A549 (cell line): ENCODE data around the gene FBXO41. TPM values are rescaled to one million over a fixed set of nuclear protein-coding genes. Genes with fewer than 3 reads are reported as not detected.

Experiments
- ATAC-seq, 2 experiments: fragments of 200-7000 bp in 1 of 2; fragments of >200 bp in 1 of 2; cut with Nextera tagmentation in 1 of 2; cut with Tn5 transposase in 1 of 2; 3 replicates each; pipeline versions ENCODE4 v1.8.0 to v1.9.1; 2018 to 2020; ENCODE audit warnings: mild to moderate bottlenecking in 1 of 2, moderate library complexity in 1 of 2
- CTCF ChIA-PET: fragments of 300-600 bp; sonication (Branson Sonifier 250); formaldehyde crosslinking; extraction: SDS; loops from one replicate; lab custom pipeline; 2021; ENCODE audit warnings: antibody characterized with exemption, inconsistent platforms; lab: Yijun Ruan, JAX
- POLR2A ChIA-PET: fragments of 350-600 bp; formaldehyde crosslinking; extraction: SDS; loops from one replicate; lab custom pipeline; 2021; ENCODE audit warnings: antibody characterized with exemption, inconsistent platforms; lab: Yijun Ruan, JAX
- DNase-seq, 2 experiments: peaks; one replicate each; pipeline versions ENCODE4 v3.0.0 to v3.0.0-alpha.2; 2011 to 2016; ENCODE audit warnings: low read depth in 1 of 2, low spot score in 1 of 2
- FAIRE-seq: peaks from 2 replicates; lab custom pipeline; 2011; peaks lifted over from hg19 to GRCh38; lab: Jason Lieb, UNC
- H3K27ac ChIP-seq, 2 experiments: fragments of >200 bp; sonication (Bioruptor Twin); formaldehyde crosslinking; 3 replicates each; pipeline ENCODE4 v1.5.1; 2016 to 2017
- H3K4me1 ChIP-seq: fragments of >200 bp; sonication (Bioruptor Twin); formaldehyde crosslinking; 3 replicates; pipeline ENCODE4 v1.6.1; 2016
- H3K4me2 ChIP-seq: fragments of >200 bp; sonication (Bioruptor Twin); formaldehyde crosslinking; 3 replicates; pipeline ENCODE4 v1.6.1; 2016
- H3K4me3 ChIP-seq: fragments of >200 bp; sonication (Bioruptor Twin); formaldehyde crosslinking; 3 replicates; pipeline ENCODE4 v1.5.1; 2016
- H3K9me3 ChIP-seq: fragments of >200 bp; sonication (Bioruptor Twin); formaldehyde crosslinking; 3 replicates; pipeline ENCODE4 v1.6.1; 2016
- CHD2 ChIP-seq: fragments of 150-350 bp; IDR thresholded peaks from 2 replicates; pipeline ENCODE4 v1.6.1; 2014; ENCODE audit warnings: low read length; ENCODE audit not compliant: partially characterized antibody
- EP300 ChIP-seq, 2 experiments: fragments of >200 bp; sonication (Bioruptor Twin); formaldehyde crosslinking; IDR thresholded peaks; 2 replicates in 1 of 2; 3 replicates in 1 of 2; pipeline ENCODE4 v1.6.1; 2016 to 2017
- ESRRA ChIP-seq: fragments of 150-350 bp; IDR thresholded peaks from 2 replicates; pipeline ENCODE4 v1.6.1; 2014; ENCODE audit warnings: mild to moderate bottlenecking, low read length, borderline replicate concordance
- FOSL2 ChIP-seq, 2 experiments: fragments of 450-650 bp in 1 of 2; fragments of >200 bp in 1 of 2; sonication (Bioruptor Twin) in 1 of 2; formaldehyde crosslinking; IDR thresholded peaks; 2 replicates each; pipeline versions ENCODE4 v1.5.0 to v1.6.1; 2016 to 2020; ENCODE audit warnings: mild to moderate bottlenecking in 1 of 2, moderate library complexity in 1 of 2
- GATA3 ChIP-seq: IDR thresholded peaks from 2 replicates; pipeline ENCODE4 v1.6.1; 2012; ENCODE audit warnings: borderline replicate concordance
- HOXB5 ChIP-seq: fragments of 250-450 bp; sonication (Bioruptor Pico); IDR thresholded peaks from 2 replicates; pipeline ENCODE4 v1.5.0; 2020; ENCODE audit warnings: mild to moderate bottlenecking, moderate library complexity
- JUNB ChIP-seq: fragments of >200 bp; sonication (Bioruptor Twin); formaldehyde crosslinking; IDR thresholded peaks from 2 replicates; pipeline ENCODE4 v1.6.1; 2016
- KDM5A ChIP-seq: fragments of 200-600 bp; sonication (generic); IDR thresholded peaks from 2 replicates; pipeline ENCODE4 v1.6.1; 2016; ENCODE audit warnings: antibody characterized with exemption, mild to moderate bottlenecking
- NR3C1 ChIP-seq: fragments of >200 bp; sonication (Bioruptor Twin); formaldehyde crosslinking; IDR thresholded peaks from 3 replicates; pipeline ENCODE4 v1.6.1; 2017
- POLR2A ChIP-seq: IDR thresholded peaks from 2 replicates; pipeline ENCODE4 v1.6.1; 2012; ENCODE audit warnings: mild to moderate bottlenecking, low read length
- POLR2AphosphoS2 ChIP-seq: conservative IDR thresholded peaks from 2 replicates; pipeline ENCODE4 v1.6.1; 2012; ENCODE audit warnings: low read length, improper control_type of control experiment, inconsistent platforms
- RARB ChIP-seq: fragments of 250-450 bp; sonication (Bioruptor Pico); IDR thresholded peaks from 2 replicates; pipeline ENCODE4 v1.8.0; 2021; ENCODE audit warnings: mild to moderate bottlenecking, moderate library complexity
- RFX5 ChIP-seq: fragments of 450-650 bp; IDR thresholded peaks from 2 replicates; pipeline ENCODE4 v1.7.1; 2014; ENCODE audit warnings: antibody characterized with exemption, mild to moderate bottlenecking, moderate library complexity
- SMC3 ChIP-seq: fragments of >200 bp; sonication (Bioruptor Twin); formaldehyde crosslinking; IDR thresholded peaks from 3 replicates; pipeline ENCODE4 v1.6.1; 2018; ENCODE audit warnings: inconsistent platforms
- TFCP2L1 ChIP-seq: fragments of 250-450 bp; sonication (Bioruptor Pico); IDR thresholded peaks from 2 replicates; pipeline ENCODE4 v1.5.0; 2021; ENCODE audit warnings: mild to moderate bottlenecking
- WGBS: methylation state at CpG from one replicate; pipeline ENCODE4 v1.1.6; 2017; ENCODE audit errors: missing lambda C conversion rate; 5-methylcytosine and 5-hydroxymethylcytosine counted together
- polyA plus RNA-seq, 4 experiments: library from polyadenylated mRNA; depleted of rRNA in 3 of 4; stranded (reverse); fragments of >200 nt; fragmentation: RNase III in 1 of 4; extraction: RNeasy Plus Mini Kit Qiagen cat#74134 plus additional on column Dnase treatment in 1 of 4; gene quantifications; 2 replicates in 3 of 4; 3 replicates in 1 of 4; pipeline ENCODE4 v1.2.3, GENCODE V29; 2011 to 2017
- TF ChIP-seq, protein P1 (sequence below): fragments of 200-600 bp; sonication (generic); IDR thresholded peaks from 2 replicates; pipeline ENCODE4 v1.6.1; 2016; ENCODE audit warnings: antibody characterized with exemption, mild to moderate bottlenecking, moderate library complexity
- TF ChIP-seq, protein P2 (sequence below): fragments of >200 bp; sonication (Bioruptor Twin); formaldehyde crosslinking; IDR thresholded peaks from 3 replicates; pipeline ENCODE4 v1.6.1; 2016
- TF ChIP-seq, protein P3 (sequence below): IDR thresholded peaks from 2 replicates; pipeline ENCODE4 v1.6.1; 2012; ENCODE audit warnings: low read depth, borderline replicate concordance
- TF ChIP-seq, protein P4 (sequence below): IDR thresholded peaks from 2 replicates; pipeline ENCODE4 v1.6.1; 2012

Gene FBXO41
- polyA plus RNA-seq, 2 of the 4 experiments (the other 2 are of a cell fraction), result 3.2 to 6.4 TPM

DNA sequence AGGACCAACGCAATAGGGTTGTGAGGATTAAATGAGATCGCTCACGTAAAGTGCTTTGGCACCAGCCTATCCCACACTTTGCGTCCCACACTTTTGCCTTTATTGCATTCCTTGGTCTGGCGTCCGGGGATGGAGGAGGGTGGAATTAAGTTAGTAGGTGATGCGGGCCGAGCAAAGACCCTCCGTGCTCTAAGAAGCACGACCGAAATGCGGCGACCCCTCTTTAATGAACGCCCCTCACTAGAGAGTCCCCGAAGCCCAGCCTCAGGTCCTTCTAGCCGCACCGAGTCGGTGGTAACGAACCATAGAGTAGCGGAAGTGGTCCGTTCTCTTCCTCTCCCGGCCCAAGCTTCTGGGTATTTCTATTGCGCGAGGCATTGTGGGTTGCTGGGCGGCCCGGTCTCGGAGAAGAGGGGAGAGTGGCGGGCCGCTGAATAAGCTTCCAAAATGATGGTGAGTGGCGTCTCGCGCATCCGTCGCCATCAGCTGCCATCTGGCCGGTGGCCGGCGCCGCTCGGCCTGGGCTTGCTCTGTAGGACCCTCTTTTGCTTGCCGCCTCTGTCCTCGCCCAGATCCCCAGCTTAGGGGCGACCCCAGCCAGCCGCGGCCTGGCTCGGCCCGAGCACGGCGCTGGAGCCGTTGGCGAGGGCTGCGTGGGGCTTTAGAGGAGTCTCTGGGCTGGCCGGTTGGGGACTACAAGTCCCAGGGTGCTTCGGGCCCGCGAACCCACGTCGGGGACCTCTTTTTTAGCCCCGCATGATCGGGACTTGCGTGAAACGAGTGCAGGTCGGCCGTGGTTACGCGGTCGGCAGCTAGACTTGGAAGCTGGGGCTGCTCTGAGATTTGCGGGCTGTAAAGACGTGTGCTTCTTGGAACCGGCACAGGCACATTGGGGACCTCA is 50.1 kb downstream of the FBXO41 start, which contains the start of gene CCT7 (continued):
- TF ChIP-seq EP300 (IDR thresholded peaks at IDR 0.05) (no peak), POLR2A (peak; percentile 97), RARB (CRISPR knock-in tag) (0 out of 2 replicates have a peak, but pooled peaks have one; percentile 37), KDM5A (0 out of 2 replicates have a peak, but pooled peaks have one; percentile 26), HOXB5 (CRISPR knock-in tag) (0 out of 2 replicates have a peak, but pooled peaks have one; percentile 63), SMC3 (no peak), ESRRA (no peak), NR3C1 (no peak)
- TF ChIP-seq, protein P1, sequence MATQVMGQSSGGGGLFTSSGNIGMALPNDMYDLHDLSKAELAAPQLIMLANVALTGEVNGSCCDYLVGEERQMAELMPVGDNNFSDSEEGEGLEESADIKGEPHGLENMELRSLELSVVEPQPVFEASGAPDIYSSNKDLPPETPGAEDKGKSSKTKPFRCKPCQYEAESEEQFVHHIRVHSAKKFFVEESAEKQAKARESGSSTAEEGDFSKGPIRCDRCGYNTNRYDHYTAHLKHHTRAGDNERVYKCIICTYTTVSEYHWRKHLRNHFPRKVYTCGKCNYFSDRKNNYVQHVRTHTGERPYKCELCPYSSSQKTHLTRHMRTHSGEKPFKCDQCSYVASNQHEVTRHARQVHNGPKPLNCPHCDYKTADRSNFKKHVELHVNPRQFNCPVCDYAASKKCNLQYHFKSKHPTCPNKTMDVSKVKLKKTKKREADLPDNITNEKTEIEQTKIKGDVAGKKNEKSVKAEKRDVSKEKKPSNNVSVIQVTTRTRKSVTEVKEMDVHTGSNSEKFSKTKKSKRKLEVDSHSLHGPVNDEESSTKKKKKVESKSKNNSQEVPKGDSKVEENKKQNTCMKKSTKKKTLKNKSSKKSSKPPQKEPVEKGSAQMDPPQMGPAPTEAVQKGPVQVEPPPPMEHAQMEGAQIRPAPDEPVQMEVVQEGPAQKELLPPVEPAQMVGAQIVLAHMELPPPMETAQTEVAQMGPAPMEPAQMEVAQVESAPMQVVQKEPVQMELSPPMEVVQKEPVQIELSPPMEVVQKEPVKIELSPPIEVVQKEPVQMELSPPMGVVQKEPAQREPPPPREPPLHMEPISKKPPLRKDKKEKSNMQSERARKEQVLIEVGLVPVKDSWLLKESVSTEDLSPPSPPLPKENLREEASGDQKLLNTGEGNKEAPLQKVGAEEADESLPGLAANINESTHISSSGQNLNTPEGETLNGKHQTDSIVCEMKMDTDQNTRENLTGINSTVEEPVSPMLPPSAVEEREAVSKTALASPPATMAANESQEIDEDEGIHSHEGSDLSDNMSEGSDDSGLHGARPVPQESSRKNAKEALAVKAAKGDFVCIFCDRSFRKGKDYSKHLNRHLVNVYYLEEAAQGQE, result no peak
- TF ChIP-seq, protein P2, sequence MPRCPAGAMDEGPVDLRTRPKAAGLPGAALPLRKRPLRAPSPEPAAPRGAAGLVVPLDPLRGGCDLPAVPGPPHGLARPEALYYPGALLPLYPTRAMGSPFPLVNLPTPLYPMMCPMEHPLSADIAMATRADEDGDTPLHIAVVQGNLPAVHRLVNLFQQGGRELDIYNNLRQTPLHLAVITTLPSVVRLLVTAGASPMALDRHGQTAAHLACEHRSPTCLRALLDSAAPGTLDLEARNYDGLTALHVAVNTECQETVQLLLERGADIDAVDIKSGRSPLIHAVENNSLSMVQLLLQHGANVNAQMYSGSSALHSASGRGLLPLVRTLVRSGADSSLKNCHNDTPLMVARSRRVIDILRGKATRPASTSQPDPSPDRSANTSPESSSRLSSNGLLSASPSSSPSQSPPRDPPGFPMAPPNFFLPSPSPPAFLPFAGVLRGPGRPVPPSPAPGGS, result peak; percentile 98

DNA sequence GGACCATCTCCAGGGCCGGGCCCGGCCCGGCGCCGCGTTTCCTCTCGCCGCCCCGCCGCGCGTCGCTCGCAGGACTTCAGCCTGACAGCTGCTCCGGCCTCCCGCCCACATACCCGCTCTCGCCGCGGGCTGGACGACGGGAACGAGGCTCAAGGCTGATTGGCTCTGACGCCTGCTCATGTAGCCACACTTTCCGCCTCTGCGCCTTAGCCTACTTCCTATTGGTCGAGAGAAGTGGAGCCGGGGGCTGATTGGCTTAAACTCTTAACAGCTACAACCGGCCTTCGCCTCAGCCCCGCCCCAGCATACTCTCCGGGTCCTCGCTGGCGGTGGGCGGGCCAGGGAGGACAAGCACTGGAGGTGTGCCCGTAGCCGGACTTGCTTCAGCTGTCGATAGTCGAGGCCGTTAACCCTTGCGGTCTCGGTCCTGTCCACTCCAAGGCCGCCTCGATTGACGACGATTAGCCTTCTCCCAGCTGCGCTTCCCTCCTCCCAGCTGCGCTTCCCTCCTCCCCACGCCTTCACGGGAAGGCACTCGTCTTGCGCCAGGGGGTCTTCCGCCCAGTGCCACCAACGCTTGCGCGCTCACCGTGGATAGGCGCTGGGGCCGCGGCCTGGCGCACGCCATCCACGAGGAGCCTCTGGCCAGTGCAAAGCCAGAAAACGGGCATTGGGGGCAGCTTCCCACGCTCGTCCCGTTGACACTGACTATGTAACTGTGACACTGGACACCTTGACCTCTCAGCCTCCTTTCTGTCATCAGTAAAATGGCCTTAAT is 50.9 kb downstream of the FBXO41 start, which contains the start of gene PRADC1:
Gene PRADC1, minus strand, starts transcription at position 86 of the 778 bp plus-strand sequence. Its CDS starts 79 bp downstream, at position 7.
- peak within 1 kb of the TSS; percentile 97 for H3K4me2 ChIP-seq
- ChIA-PET CTCF (interaction anchor here (1.3 to 8.4 kb wide), 9 partner anchors 11 to 148 kb away, joined by 3 to 36 read pairs (median 14); partner anchors contain the start of gene SMYD5), POLR2A (interaction anchor here (0.6 to 2.4 kb wide), 25 partner anchors 8 to 504 kb away, joined by 3 to 16 read pairs (median 6); partner anchors contain the start of genes ALMS1, EGR4, FBXO41 and NOTO)
- H3K4me3 ChIP-seq, result peak within 1 kb of the TSS; percentile 64
- DNase-seq, result peak; percentile 99 to 100
- H3K4me1 ChIP-seq, result peaks cover 24% of the 10 kb centered on the region
- ATAC-seq, result peak; percentile 84 to 95
- no peaks in the 10 kb centered on the region for H3K9me3 ChIP-seq
- FAIRE-seq, result no peak
- peak within 1 kb of the TSS; percentile 85 to 92 for H3K27ac ChIP-seq
- WGBS, result 1% methylated on average over 57 of the region's 67 CpGs
- TF ChIP-seq RFX5 (peak; percentile 80; the same call in 1 of the 2 replicates), POLR2AphosphoS2 (0 out of 2 replicates have a peak, but pooled peaks have one; percentile 62), FOSL2 (IDR thresholded peaks at IDR 0.05) (no peak), FOSL2 (CRISPR knock-in tag; IDR thresholded peaks at IDR 0.05) (no peak), JUNB (no peak), TFCP2L1 (CRISPR knock-in tag) (0 out of 2 replicates have a peak, but pooled peaks have one; percentile 53), GATA3 (no peak), POLR2A (peak; percentile 75), CHD2 (peak; percentile 21)
- TF ChIP-seq, protein P3, sequence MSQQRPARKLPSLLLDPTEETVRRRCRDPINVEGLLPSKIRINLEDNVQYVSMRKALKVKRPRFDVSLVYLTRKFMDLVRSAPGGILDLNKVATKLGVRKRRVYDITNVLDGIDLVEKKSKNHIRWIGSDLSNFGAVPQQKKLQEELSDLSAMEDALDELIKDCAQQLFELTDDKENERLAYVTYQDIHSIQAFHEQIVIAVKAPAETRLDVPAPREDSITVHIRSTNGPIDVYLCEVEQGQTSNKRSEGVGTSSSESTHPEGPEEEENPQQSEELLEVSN, result peak; percentile 80
- TF ChIP-seq, protein P4, sequence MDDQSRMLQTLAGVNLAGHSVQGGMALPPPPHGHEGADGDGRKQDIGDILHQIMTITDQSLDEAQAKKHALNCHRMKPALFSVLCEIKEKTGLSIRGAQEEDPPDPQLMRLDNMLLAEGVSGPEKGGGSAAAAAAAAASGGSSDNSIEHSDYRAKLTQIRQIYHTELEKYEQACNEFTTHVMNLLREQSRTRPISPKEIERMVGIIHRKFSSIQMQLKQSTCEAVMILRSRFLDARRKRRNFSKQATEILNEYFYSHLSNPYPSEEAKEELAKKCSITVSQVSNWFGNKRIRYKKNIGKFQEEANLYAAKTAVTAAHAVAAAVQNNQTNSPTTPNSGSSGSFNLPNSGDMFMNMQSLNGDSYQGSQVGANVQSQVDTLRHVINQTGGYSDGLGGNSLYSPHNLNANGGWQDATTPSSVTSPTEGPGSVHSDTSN, result peak; percentile 91
